ENCODE data around the gene UNC45B. TPM values are rescaled to one million over a fixed set of nuclear protein-coding genes. Genes with fewer than 3 reads are reported as not detected.

Gene UNC45B
- total and polyA plus RNA-seq, 2 of the 8 experiments (the other 6 are each of a cell fraction or from before 2014, with no cell fraction given), result 0.06 to 0.15 TPM

GRCh38 chr17:35167666-35168065, 20.0 kb downstream of the UNC45B start:
- H3K4ac ChIP-seq (replicated peaks; ENCODE audit: insufficient read length, low read depth, low read length), result no peak overlapping the region
- no peak overlapping the region for H2BK15ac ChIP-seq (ENCODE audit: low read length)
- ChIA-PET POLR2A (ENCODE audit: partially characterized antibody) (interaction anchor here (0.8 kb wide), 1 partner anchor 21 kb away, joined by 3 read pairs; no protein-coding TSS in a partner anchor), CTCF (ENCODE audit: partially characterized antibody) (interaction anchor here (0.6 to 2.5 kb wide), 7 partner anchors 9 to 366 kb away, joined by 3 to 9 read pairs (median 3); no protein-coding TSS in a partner anchor)
- FAIRE-seq (no peak), DNase-seq (ENCODE audit: low read depth in 1 of 2, low spot score in 2 of 2) (no peak)
- no peak overlapping the region for H4K91ac ChIP-seq (replicated peaks; ENCODE audit: insufficient read length, low read length)
- no peak overlapping the region for H3K56ac ChIP-seq (replicated peaks; ENCODE audit: insufficient read length, low read depth, low read length)
- H3K18ac ChIP-seq (ENCODE audit: extremely low read depth, low read length), result no peak overlapping the region
- H2BK120ac ChIP-seq (replicated peaks; ENCODE audit: low read depth, low read length), result no peak overlapping the region
- no peak overlapping the region for H3K4me3 ChIP-seq (ENCODE audit: extremely low read depth in 1 of 4, insufficient read depth in 2 of 4, low read depth in 3 of 4, low read length in 4 of 4)
- no peaks in the 10 kb centered on the region for H3K79me2 ChIP-seq (ENCODE audit: control insufficient read depth in 1 of 2, insufficient read depth in 2 of 2, low read length in 2 of 2)
- no peaks in the 10 kb centered on the region for H3K36me3 ChIP-seq (ENCODE audit: control insufficient read depth in 2 of 4, insufficient read depth in 4 of 4, low read length in 3 of 4)
- no peak overlapping the region for H4K5ac ChIP-seq (ENCODE audit: insufficient read length, low read depth, low read length)
- no peaks in the 10 kb centered on the region; a peak in 1 of 7 replicates for H3K4me1 ChIP-seq (replicated peaks in 1 of 4; ENCODE audit: control insufficient read depth in 3 of 4, insufficient read depth in 4 of 4, low read length in 3 of 4)
- H2AFZ ChIP-seq (ENCODE audit: low read length), result no peak overlapping the region
- no peak overlapping the region for H3K23ac ChIP-seq (ENCODE audit: insufficient read length)
- no peaks in the 10 kb centered on the region for H3K27me3 ChIP-seq (replicated peaks in 1 of 4; ENCODE audit: control insufficient read depth in 3 of 4, extremely low read depth in 1 of 4, insufficient read depth in 3 of 4, low read length in 3 of 4)
- no peak overlapping the region for H3K9ac ChIP-seq (replicated peaks in 1 of 4; ENCODE audit: extremely low read depth in 1 of 4, low read depth in 3 of 4, low read length in 3 of 4)
- no peak overlapping the region for H2AK5ac ChIP-seq (ENCODE audit: low read depth, low read length)
- H3K9me3 ChIP-seq (ENCODE audit: insufficient read depth in 2 of 2, low read depth in 1 of 2, low read length in 1 of 2), result no peaks in the 10 kb centered on the region
- no peak overlapping the region for H3K27ac ChIP-seq (ENCODE audit: low read depth, low read length)
- H3K4me2 ChIP-seq (ENCODE audit: insufficient read depth in 1 of 2, low read depth in 2 of 2, low read length in 2 of 2), result no peak overlapping the region
- H2BK20ac ChIP-seq (ENCODE audit: low read length), result no peak overlapping the region
- H2BK5ac ChIP-seq (ENCODE audit: low read depth, low read length), result no peak overlapping the region
- H4K20me1 ChIP-seq (replicated peaks in 1 of 2; ENCODE audit: control insufficient read depth in 1 of 2, insufficient read depth in 2 of 2, low read length in 2 of 2), result no peaks in the 10 kb centered on the region
- H3K23me2 ChIP-seq (ENCODE audit: low read depth, low read length), result no peaks in the 10 kb centered on the region; the same call in 1 of the 2 replicates
- no peak overlapping the region for H2BK12ac ChIP-seq (ENCODE audit: low read depth, low read length)
- no peaks in the 10 kb centered on the region; the same call in 1 of the 2 replicates for H3K79me1 ChIP-seq (ENCODE audit: low read depth, low read length)
- WGBS, 2 experiments (ENCODE audit: extremely low coverage in 1 of 2, insufficient coverage in 1 of 2, insufficient read length in 1 of 2, insufficient replicate concordance in 2 of 2, low coverage in 1 of 2, low lambda C conversion rate in 2 of 2, missing lambda C conversion rate in 1 of 2), result 82% methylated on average over 1 of the region's 1 CpG; no CpG with 5 or more reads in 1 of the 2 experiments
- no peak overlapping the region for H4K8ac ChIP-seq (ENCODE audit: extremely low read depth, insufficient read depth, low read length)
- no peak overlapping the region for H3K14ac ChIP-seq (ENCODE audit: insufficient read length)
- TF ChIP-seq POLR2AphosphoS5 (IDR thresholded peaks at IDR 0.05; ENCODE audit: low read depth, low read length), result no peak
- no peak for TF ChIP-seq CTBP2 (IDR thresholded peaks at IDR 0.05; ENCODE audit: borderline replicate concordance, insufficient read depth, insufficient read length, low read length)
- TF ChIP-seq USF2 (IDR thresholded peaks at IDR 0.05; ENCODE audit: low read length), result no peak
- TF ChIP-seq E2F6 (IDR thresholded peaks at IDR 0.05), result no peak
- TF ChIP-seq MAX (IDR thresholded peaks at IDR 0.05), result no peak
- no peak for TF ChIP-seq RFX5 (IDR thresholded peaks at IDR 0.05; ENCODE audit: borderline replicate concordance, low read depth, low read length)
- TF ChIP-seq FOSL1 (IDR thresholded peaks at IDR 0.05; ENCODE audit: insufficient read depth, low read depth, low read length), result no peak
- no peak for TF ChIP-seq HDAC6 (IDR thresholded peaks at IDR 0.05; ENCODE audit: low read depth, low read length)
- no peak for TF ChIP-seq CTCF (IDR thresholded peaks at IDR 0.05; ENCODE audit: control extremely low read depth in 1 of 3, insufficient read depth in 1 of 3, low read depth in 1 of 3, low read length in 3 of 3)
